Keratinocyte (primary cell): ENCODE data around the gene NTSR1. TPM values are rescaled to one million over a fixed set of nuclear protein-coding genes. Genes with fewer than 3 reads are reported as not detected.

Source experiments
- DNase-seq: peaks from one replicate; pipeline ENCODE4 v3.0.0-alpha.2; 2011; ENCODE audit warnings: low read depth, missing footprints, low spot score
- FAIRE-seq: peaks from 2 replicates; lab custom pipeline; 2011; peaks lifted over from hg19 to GRCh38; lab: Jason Lieb, UNC
- H2AFZ ChIP-seq: 2 replicates; pipeline ENCODE4 v1.6.0; 2012; ENCODE audit warnings: low read length, control low read depth, inconsistent platforms; ENCODE audit not compliant: control insufficient read depth
- H3K27ac ChIP-seq: 2 replicates; pipeline ENCODE4 v1.5.1; 2011; ENCODE audit warnings: low read length; ENCODE audit not compliant: control insufficient read depth, insufficient read depth
- H3K27me3 ChIP-seq: 3 replicates; pipeline ENCODE4 v1.6.0; 2011; ENCODE audit warnings: low read length; ENCODE audit not compliant: control insufficient read depth, insufficient read depth; ENCODE audit errors: extremely low read depth
- H3K36me3 ChIP-seq, 2 experiments: 2 replicates in 1 of 2; 3 replicates in 1 of 2; pipeline ENCODE4 v1.5.1; 2011; ENCODE audit warnings: low read length in 2 of 2, mild to moderate bottlenecking in 1 of 2; ENCODE audit not compliant: control insufficient read depth in 2 of 2, insufficient read depth in 2 of 2; ENCODE audit errors: extremely low read depth in 1 of 2
- H3K4me1 ChIP-seq: 3 replicates; pipeline ENCODE4 v1.5.1; 2011; ENCODE audit warnings: low read length; ENCODE audit not compliant: control insufficient read depth, insufficient read depth; ENCODE audit errors: extremely low read depth
- H3K4me2 ChIP-seq: 3 replicates; pipeline ENCODE4 v1.6.0; 2011; ENCODE audit warnings: low read depth, low read length; ENCODE audit not compliant: control insufficient read depth, insufficient read depth; ENCODE audit errors: extremely low read depth
- H3K4me3 ChIP-seq, 3 experiments: fragments of 200-600 bp in 1 of 3; sonication (generic) in 1 of 3; 2 replicates in 2 of 3; 3 replicates in 1 of 3; pipeline ENCODE4 v1.5.1; 2011 to 2016; ENCODE audit warnings: low read length in 3 of 3, mild to moderate bottlenecking in 3 of 3, control low read depth in 2 of 3, inconsistent platforms in 1 of 3, low read depth in 1 of 3, mixed read lengths in 1 of 3, mixed run types in 1 of 3, moderate library complexity in 1 of 3; ENCODE audit not compliant: control insufficient read depth in 2 of 3, insufficient read depth in 2 of 3; ENCODE audit errors: extremely low read depth in 1 of 3
- H3K79me2 ChIP-seq: 2 replicates; pipeline ENCODE4 v1.6.0; 2012; ENCODE audit warnings: low read length; ENCODE audit not compliant: control insufficient read depth, insufficient read depth
- H3K9ac ChIP-seq: 3 replicates; pipeline ENCODE4 v1.6.0; 2011; ENCODE audit warnings: low read length; ENCODE audit not compliant: control insufficient read depth, insufficient read depth; ENCODE audit errors: extremely low read depth
- H3K9me1 ChIP-seq: 3 replicates; pipeline ENCODE4 v1.6.0; 2011; ENCODE audit warnings: low read length; ENCODE audit not compliant: control insufficient read depth, insufficient read depth; ENCODE audit errors: extremely low read depth
- H3K9me3 ChIP-seq: 2 replicates; pipeline ENCODE4 v1.5.1; 2012; ENCODE audit warnings: low read depth, low read length; ENCODE audit not compliant: control insufficient read depth
- H4K20me1 ChIP-seq: 3 replicates; pipeline ENCODE4 v1.6.0; 2011; ENCODE audit warnings: low read length; ENCODE audit not compliant: control insufficient read depth, insufficient read depth; ENCODE audit errors: extremely low read depth
- EZH2 ChIP-seq: IDR thresholded peaks from one replicate; pipeline ENCODE4 v1.6.1; 2012; ENCODE audit warnings: inconsistent platforms, mild to moderate bottlenecking, low read length, moderate library complexity
- dilution Hi-C: fragments of 300-500 bp; cut with MboI; formaldehyde crosslinking; loops from one replicate; pipeline ENCODE4 v1.7.0; 2020; ENCODE audit warnings: low sequenced_read_pairs; ENCODE audit not compliant: extremely low pct_ligation_motif_present
- polyA plus RNA-seq, 5 experiments: library from polyadenylated mRNA; depleted of rRNA in 3 of 5; stranded (reverse) in 3 of 5; stranded (forward) in 1 of 5; unstranded in 1 of 5; fragments of >200 nt; gene quantifications; 1 replicate in 1 of 5; 2 replicates in 3 of 5; 3 replicates in 1 of 5; pipeline versions ENCODE4 v1.2.1 to v1.2.3, GENCODE V29; 2011 to 2012; ENCODE audit warnings: missing spikeins in 2 of 5, low read depth in 1 of 5, low replicate concordance in 1 of 5
- TF ChIP-seq, protein P1 (sequence below), 3 experiments: IDR thresholded peaks in 1 of 3; conservative IDR thresholded peaks in 1 of 3; optimal IDR thresholded peaks in 1 of 3; 2 replicates in 2 of 3; 3 replicates in 1 of 3; pipeline versions ENCODE3 to v1.5.1; 2011; ENCODE audit warnings: low read length in 3 of 3, mild to moderate bottlenecking in 3 of 3, moderate library complexity in 2 of 3, control low read depth in 1 of 3, inconsistent platforms in 1 of 3; ENCODE audit not compliant: insufficient read depth in 2 of 3; ENCODE audit errors: extremely low read depth in 1 of 3

The NTSR1 gene
- polyA plus RNA-seq, 1 donor (not counting 4 experiments of a cell fraction or from before 2014, with no cell fraction given), result 0.55 TPM

DNA sequence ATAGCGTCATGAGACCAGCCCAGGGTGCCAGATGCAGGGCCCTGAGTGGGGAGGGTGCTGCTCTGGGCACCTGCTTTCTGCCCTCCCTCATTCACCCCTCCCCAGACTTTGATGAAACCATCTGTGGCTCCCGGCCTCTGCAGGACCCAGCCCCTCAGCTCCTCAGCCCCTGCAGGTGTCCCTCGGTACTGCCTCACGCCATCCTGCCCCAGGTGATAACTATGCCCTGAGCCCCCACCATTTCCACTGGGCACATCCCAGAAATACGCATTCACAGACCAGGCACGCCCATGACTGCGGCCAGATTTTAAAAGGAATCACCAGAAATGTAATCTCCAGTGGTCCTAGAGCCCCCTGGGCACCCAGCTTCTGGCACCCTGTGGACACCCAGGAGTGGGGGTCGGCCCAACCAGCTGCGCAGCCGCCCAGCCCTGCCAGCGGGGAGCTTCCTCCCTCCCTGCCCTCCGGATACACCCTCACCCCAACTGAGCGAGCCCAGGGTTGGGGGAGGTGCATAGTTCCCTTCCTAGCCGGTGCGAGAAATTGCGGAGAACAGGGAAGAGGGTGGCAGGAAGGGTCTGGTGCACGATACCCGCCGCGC lies 615 bp upstream of the NTSR1 start:
- Histone ChIP-seq H4K20me1 (no peaks in the 10 kb centered on the region), H3K79me2 (peaks cover 3% of the 10 kb centered on the region), H3K9ac (no peak overlapping the region), H2AFZ (no peak overlapping the region), H3K4me3 (peak overlapping the region; percentile 18 to 37 (median 20)), H3K4me2 (peak overlapping the region; percentile 58), H3K4me1 (peaks cover 54% of the 10 kb centered on the region), H3K9me1 (no peaks in the 10 kb centered on the region), H3K27me3 (peaks cover 44% of the 10 kb centered on the region), H3K36me3 (no peaks in the 10 kb centered on the region), H3K9me3 (no peaks in the 10 kb centered on the region), H3K27ac (no peak overlapping the region)
- TF ChIP-seq, protein P1, sequence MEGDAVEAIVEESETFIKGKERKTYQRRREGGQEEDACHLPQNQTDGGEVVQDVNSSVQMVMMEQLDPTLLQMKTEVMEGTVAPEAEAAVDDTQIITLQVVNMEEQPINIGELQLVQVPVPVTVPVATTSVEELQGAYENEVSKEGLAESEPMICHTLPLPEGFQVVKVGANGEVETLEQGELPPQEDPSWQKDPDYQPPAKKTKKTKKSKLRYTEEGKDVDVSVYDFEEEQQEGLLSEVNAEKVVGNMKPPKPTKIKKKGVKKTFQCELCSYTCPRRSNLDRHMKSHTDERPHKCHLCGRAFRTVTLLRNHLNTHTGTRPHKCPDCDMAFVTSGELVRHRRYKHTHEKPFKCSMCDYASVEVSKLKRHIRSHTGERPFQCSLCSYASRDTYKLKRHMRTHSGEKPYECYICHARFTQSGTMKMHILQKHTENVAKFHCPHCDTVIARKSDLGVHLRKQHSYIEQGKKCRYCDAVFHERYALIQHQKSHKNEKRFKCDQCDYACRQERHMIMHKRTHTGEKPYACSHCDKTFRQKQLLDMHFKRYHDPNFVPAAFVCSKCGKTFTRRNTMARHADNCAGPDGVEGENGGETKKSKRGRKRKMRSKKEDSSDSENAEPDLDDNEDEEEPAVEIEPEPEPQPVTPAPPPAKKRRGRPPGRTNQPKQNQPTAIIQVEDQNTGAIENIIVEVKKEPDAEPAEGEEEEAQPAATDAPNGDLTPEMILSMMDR (optimal IDR thresholded peaks at IDR 0.05 in 1 of 3, IDR thresholded peaks at IDR 0.05 in 1 of 3, conservative IDR thresholded peaks at IDR 0.05 in 1 of 3; ENCODE audit: extremely low read depth in 1 of 3, insufficient read depth in 2 of 3, low read length in 3 of 3), result peak; percentile 36 to 41 (median 39)
- TF ChIP-seq EZH2, result no peak
- DNase-seq (no peak), FAIRE-seq (no peak)
- dilution Hi-C loops, result no loop called here

DNA sequence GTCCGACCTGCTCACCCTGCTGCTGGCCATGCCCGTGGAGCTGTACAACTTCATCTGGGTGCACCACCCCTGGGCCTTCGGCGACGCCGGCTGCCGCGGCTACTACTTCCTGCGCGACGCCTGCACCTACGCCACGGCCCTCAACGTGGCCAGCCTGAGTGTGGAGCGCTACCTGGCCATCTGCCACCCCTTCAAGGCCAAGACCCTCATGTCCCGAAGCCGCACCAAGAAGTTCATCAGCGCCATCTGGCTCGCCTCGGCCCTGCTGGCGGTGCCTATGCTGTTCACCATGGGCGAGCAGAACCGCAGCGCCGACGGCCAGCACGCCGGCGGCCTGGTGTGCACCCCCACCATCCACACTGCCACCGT lies 885 bp downstream of the NTSR1 start:
- Histone ChIP-seq H4K20me1 (no peaks in the 10 kb centered on the region), H3K4me2 (peak overlapping the region; percentile 56), H3K9me3 (no peaks in the 10 kb centered on the region), H3K9me1 (no peaks in the 10 kb centered on the region), H3K9ac (no peak overlapping the region), H3K27me3 (peaks cover 50% of the 10 kb centered on the region), H3K79me2 (peaks cover 3% of the 10 kb centered on the region), H3K4me1 (peaks cover 39% of the 10 kb centered on the region), H2AFZ (no peak overlapping the region), H3K27ac (no peak overlapping the region), H3K36me3 (no peaks in the 10 kb centered on the region), H3K4me3 (peak overlapping the region in 1 of 3 experiments; percentile 22)
- DNase-seq (no peak), FAIRE-seq (no peak)
- dilution Hi-C loops, result no loop called here
- no peak for TF ChIP-seq EZH2
- TF ChIP-seq, protein P1 (optimal IDR thresholded peaks at IDR 0.05 in 1 of 3, IDR thresholded peaks at IDR 0.05 in 1 of 3, conservative IDR thresholded peaks at IDR 0.05 in 1 of 3; ENCODE audit: extremely low read depth in 1 of 3, insufficient read depth in 2 of 3, low read length in 3 of 3), result no peak
